ENCODE measurements around the gene CRKL.
A peak's percentile ranks its signal among the peaks of the same experiment; 100 is the strongest.

The CRKL gene

DNA sequence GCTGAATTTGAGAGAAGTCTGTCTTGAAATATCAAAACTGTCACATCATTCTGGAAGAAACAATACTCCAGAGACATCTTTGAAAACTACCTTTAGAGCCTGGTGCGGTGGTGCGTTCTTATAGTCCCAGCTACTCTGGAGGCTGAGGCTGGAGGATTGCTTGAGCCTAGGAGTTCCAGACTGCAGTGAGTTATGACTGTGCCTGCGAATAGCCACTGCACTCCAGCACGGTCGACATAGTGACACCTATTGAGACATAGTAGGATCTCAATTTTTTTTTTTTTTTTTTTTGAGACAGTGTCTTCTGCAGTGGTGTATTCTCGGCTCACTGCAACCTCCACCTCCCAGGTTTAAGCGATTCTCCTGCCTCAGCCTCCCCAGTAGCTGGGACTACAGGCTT lies 38.3 kb downstream of the CRKL start:
- H3K4me1 ChIP-seq: no peaks in the 10 kb centered on the region
- no peaks in the 10 kb centered on the region for H3K27me3 ChIP-seq (ENCODE audit: control insufficient read depth, insufficient read depth, low read length)
- no peaks in the 10 kb centered on the region for H3K9me3 ChIP-seq (ENCODE audit: control insufficient read depth, low read length)
- no peak overlapping the region for H3K27ac ChIP-seq
- no peak overlapping the region for H3K4me2 ChIP-seq (ENCODE audit: low read length)
- H2AFZ ChIP-seq: no peak overlapping the region
- no peaks in the 10 kb centered on the region for H3K36me3 ChIP-seq (ENCODE audit: control insufficient read depth, insufficient read depth, low read length)
- TF ChIP-seq, protein P1, sequence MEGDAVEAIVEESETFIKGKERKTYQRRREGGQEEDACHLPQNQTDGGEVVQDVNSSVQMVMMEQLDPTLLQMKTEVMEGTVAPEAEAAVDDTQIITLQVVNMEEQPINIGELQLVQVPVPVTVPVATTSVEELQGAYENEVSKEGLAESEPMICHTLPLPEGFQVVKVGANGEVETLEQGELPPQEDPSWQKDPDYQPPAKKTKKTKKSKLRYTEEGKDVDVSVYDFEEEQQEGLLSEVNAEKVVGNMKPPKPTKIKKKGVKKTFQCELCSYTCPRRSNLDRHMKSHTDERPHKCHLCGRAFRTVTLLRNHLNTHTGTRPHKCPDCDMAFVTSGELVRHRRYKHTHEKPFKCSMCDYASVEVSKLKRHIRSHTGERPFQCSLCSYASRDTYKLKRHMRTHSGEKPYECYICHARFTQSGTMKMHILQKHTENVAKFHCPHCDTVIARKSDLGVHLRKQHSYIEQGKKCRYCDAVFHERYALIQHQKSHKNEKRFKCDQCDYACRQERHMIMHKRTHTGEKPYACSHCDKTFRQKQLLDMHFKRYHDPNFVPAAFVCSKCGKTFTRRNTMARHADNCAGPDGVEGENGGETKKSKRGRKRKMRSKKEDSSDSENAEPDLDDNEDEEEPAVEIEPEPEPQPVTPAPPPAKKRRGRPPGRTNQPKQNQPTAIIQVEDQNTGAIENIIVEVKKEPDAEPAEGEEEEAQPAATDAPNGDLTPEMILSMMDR (IDR thresholded peaks at IDR 0.05): no peak
- no peak overlapping the region for H3K9ac ChIP-seq
- no peak overlapping the region for H3K4me3 ChIP-seq (ENCODE audit: low read depth, low read length)
- no peaks in the 10 kb centered on the region for H3K79me2 ChIP-seq

DNA sequence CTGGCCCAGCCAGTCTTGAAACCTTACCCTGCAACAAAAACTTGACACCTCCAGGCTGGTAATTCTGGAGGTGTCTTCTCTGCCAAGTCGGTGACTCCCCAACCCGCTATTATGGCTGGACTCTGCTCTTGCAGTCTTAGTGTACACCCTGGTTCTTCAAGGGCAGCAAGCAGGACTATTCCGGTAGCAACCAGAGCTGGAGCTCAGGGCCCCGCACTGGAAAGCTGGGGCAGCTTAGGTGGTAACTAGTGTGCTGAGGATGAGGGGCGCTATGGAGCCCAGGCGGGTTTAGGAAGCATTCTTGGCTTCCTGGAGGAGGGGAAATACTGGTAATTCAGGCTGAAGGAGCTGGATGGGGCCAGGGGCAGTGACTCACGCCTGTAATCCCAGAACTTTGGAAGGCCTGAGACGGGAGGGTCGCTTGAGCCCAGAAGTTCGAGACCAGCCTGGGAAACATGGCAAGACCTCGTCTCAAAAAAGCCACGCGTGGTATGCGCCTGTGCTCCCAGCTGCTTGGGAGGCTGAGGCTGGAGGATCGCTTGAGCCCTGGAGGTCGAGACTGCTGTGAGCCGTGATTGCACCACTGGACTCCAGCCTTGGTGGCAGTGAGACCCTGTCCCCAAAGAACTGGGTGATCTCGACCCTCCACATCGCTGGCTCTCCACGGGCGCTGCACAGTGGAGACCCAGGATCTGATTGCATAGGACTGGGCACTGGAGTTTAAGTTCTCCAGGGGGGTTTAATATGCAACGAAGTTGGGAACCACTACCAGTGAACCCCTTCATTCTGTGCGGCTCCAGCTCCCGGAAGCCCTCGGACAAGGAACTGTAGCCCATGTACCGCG lies 39.3 kb downstream of the CRKL start:
- TF ChIP-seq, protein P1 (IDR thresholded peaks at IDR 0.05): no peak
- H3K4me3 ChIP-seq (ENCODE audit: low read depth, low read length): peak overlapping the region; percentile 52
- no peaks in the 10 kb centered on the region for H3K79me2 ChIP-seq
- H3K36me3 ChIP-seq (ENCODE audit: control insufficient read depth, insufficient read depth, low read length): no peaks in the 10 kb centered on the region
- H3K27ac ChIP-seq: no peak overlapping the region
- no peaks in the 10 kb centered on the region for H3K27me3 ChIP-seq (ENCODE audit: control insufficient read depth, insufficient read depth, low read length)
- H3K4me1 ChIP-seq: no peaks in the 10 kb centered on the region
- H3K4me2 ChIP-seq (ENCODE audit: low read length): peak overlapping the region; percentile 76
- H3K9ac ChIP-seq: no peak overlapping the region
- H2AFZ ChIP-seq: peak overlapping the region; percentile 82
- no peaks in the 10 kb centered on the region for H3K9me3 ChIP-seq (ENCODE audit: control insufficient read depth, low read length)

DNA sequence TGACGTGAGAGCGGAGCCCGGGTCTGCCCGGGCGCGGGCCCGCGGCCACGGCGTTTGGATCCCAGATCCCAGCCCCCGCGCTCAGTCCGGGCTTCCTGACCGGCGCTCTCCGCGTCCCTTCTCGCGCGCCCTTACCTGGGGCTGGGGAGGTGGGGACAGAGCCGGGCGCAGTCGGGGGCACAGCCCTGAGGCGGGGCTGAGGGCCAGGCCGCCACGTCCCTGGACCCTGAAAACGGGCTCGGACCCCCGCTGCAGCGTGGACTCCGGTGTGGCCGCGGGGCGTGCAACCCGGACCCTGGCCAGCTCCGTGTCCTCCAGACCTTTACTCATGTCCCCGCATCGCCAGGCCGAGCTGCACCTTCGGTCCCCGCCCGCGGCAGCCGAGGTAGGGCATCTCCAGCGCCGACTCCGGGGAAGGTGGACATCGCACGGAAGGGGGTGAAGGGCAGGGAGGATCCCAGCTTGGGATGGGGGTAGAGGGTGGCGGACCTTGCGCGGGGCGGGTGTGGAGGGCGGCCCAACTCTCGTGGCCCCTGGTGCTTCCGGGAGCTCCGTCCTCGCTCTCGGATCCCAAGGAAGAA lies 40.0 kb downstream of the CRKL start:
- TF ChIP-seq, protein P1 (IDR thresholded peaks at IDR 0.05): no peak
- H2AFZ ChIP-seq: peak overlapping the region; percentile 82
- no peaks in the 10 kb centered on the region for H3K4me1 ChIP-seq
- H3K27me3 ChIP-seq (ENCODE audit: control insufficient read depth, insufficient read depth, low read length): no peaks in the 10 kb centered on the region
- no peaks in the 10 kb centered on the region for H3K36me3 ChIP-seq (ENCODE audit: control insufficient read depth, insufficient read depth, low read length)
- H3K9ac ChIP-seq: no peak overlapping the region
- peak overlapping the region; percentile 52 for H3K4me3 ChIP-seq (ENCODE audit: low read depth, low read length)
- H3K4me2 ChIP-seq (ENCODE audit: low read length): peak overlapping the region; percentile 76
- no peaks in the 10 kb centered on the region for H3K9me3 ChIP-seq (ENCODE audit: control insufficient read depth, low read length)
- no peak overlapping the region for H3K27ac ChIP-seq
- H3K79me2 ChIP-seq: no peaks in the 10 kb centered on the region

DNA sequence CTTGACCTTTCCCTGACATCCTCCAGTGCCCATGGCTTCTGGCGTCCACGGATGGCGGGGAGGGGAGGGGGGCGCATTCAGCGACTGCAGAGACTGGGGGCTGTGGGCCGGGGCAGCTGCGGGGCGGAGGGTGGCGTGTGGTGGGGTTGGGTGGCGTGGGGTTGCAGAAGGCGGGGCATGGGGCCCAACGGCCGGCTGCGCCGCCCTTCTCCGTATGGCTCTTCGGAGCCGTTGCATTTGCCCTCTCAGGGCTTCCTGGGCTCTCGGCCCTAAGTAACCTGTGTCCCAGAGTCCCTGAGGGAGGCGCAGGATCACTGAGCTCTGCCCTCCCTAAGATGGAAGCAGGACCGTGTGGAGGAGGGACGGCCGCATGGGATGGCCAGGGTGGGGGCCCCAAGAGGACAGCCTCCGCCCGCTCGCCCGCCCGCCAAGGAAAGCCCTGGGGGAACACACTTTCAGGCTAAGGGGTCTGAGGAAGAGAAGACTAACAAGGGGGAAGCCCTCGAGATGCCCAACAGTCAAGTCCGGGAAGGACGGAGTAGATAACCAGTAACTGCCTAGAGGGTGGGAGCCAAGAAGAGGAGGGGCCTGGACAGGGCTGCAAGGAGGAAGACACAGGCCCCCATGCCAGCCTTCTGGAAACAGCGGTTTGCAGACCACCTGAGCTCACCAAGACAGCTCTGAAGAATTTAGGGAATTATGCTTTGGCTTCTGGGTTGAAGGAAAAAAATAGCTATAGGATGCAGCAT lies 40.6 kb downstream of the CRKL start:
- Histone ChIP-seq H3K27ac (no peak overlapping the region), H3K9ac (no peak overlapping the region), H2AFZ (peak overlapping the region; percentile 82), H3K4me2 (ENCODE audit: low read length) (peak overlapping the region; percentile 76), H3K9me3 (ENCODE audit: control insufficient read depth, low read length) (no peaks in the 10 kb centered on the region), H3K27me3 (ENCODE audit: control insufficient read depth, insufficient read depth, low read length) (no peaks in the 10 kb centered on the region), H3K79me2 (no peaks in the 10 kb centered on the region), H3K4me3 (ENCODE audit: low read depth, low read length) (peak overlapping the region; percentile 52), H3K4me1 (no peaks in the 10 kb centered on the region), H3K36me3 (ENCODE audit: control insufficient read depth, insufficient read depth, low read length) (no peaks in the 10 kb centered on the region)
- TF ChIP-seq, protein P1 (IDR thresholded peaks at IDR 0.05): no peak

Measured in parathyroid adenoma (tissue), 2 donors.